Activated gamma-delta T cell treated with anti-CD3 and anti-CD28 coated beads, Interleukin-2, amount 50 U/mL, for 16 hours (primary cell): Measurements from ENCODE around the gene GP1BB.
"Not testable (repeated sequence)": the region's sequence is repeated elsewhere in the genome, so short reads cannot be mapped to it uniquely, and the experiment has no call there.

Source experiments
- DNase-seq: peaks from one replicate; pipeline ENCODE4 v3.0.0-alpha.2; 2020; ENCODE audit warnings: low read depth

The GP1BB gene

DNA sequence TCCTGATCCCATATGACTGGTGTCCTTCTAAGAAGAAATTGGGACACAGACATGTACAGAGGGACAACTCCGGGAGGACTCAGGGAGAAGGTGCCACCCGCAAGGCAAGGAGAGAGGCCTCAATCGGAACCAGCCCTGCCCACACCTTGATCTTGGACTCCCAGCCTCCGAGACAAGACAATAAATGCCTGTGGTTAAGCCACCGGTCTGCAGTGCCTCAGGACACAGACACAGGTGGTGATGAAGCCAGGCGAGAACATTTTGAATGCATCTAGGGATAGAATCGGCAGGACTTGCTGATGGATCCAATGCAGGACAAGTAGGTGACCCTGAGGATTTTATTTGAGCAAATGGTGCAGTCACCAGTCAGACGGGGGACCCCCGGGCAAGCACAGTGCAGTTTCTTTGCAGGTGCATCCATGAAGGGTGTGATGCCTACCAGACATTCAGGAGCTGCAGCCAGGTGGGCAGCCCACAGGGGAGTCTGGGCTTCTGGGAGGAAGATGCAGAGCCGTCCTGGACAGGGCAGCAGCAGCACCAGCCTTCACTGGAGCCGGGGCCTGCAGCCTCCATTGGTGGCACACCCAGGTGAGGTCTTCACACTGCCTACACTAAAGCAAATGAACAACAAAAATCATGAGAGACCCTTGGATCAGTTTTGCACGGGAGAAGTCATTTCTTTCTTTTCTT lies 29.2 kb upstream of the GP1BB start:
- no peak for DNase-seq

DNA sequence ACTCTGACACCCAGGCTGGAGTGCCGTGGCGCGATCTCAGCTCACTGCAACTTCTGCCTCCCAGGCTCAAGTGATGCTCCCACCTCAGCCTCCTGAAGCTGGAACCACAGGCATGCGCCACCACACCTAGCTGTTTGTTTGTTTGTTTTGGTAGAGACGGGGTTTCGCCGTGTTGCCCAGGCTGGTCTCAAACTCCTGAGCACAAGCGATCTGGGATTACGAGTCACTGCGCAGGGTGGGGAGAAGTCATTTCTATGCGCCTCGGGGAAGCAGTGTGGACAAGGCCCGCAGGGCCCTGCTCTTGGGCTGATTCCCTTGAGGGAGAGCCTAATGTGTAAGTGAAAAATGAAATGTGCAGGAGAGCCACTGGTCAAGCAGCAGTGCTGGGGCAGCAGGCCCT lies 28.6 kb upstream of the GP1BB start:
- DNase-seq, result no peak

DNA sequence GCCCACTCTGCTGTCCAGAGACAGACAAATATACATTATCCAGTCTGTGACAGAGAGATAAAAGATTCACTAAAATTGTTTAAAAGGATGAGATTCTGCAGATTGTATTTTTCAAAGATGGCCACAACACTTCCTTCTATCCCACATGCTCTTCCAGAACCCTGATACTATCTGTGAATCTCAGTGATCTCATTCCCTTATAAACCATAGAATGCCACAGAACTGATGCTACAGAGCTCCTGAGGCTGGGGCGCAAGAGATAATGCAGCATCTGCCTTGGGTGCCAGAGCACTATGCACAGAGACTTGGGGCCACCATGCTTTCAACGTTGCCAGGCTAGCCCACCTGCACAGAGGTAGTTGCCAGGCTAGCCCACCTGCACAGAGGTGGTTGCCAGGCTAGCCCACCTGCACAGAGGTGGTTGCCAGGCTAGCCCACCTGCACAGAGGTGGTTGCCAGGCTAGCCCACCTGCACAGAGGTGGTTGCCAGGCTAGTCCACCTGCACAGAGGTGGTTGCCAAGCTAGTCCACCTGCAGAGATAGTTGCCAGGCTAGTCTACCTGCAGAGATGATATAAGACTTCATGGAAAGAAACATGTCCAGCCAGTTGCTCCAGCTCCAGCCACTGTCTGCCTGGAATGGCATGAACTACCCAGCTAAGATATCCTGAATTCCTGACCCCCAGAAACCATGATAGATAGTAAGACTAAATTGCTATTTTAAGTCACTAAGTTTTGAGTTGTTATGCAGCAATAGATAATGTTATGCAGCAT lies 26.6 kb upstream of the GP1BB start:
- DNase-seq, result no peak

DNA sequence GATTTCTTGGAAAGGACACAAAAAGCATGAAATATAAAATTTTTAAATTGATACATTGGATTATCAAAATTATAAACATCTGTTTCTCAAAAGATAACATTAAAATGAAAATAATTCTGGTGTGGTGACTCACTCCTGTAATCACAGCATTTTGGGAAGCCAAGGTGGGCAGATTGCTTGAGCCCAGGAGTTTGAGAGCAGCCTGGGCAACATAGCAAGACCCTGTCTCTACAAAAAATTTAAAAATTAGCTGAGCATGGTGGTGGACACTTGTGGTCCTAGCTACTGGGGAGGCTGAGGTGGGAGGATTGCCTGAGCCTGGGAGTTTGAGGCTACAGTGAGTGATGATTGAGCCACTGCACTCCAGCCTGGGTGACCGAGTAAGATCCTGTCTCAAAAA lies 25.5 kb upstream of the GP1BB start:
- DNase-seq, result not testable (repeated sequence)

DNA sequence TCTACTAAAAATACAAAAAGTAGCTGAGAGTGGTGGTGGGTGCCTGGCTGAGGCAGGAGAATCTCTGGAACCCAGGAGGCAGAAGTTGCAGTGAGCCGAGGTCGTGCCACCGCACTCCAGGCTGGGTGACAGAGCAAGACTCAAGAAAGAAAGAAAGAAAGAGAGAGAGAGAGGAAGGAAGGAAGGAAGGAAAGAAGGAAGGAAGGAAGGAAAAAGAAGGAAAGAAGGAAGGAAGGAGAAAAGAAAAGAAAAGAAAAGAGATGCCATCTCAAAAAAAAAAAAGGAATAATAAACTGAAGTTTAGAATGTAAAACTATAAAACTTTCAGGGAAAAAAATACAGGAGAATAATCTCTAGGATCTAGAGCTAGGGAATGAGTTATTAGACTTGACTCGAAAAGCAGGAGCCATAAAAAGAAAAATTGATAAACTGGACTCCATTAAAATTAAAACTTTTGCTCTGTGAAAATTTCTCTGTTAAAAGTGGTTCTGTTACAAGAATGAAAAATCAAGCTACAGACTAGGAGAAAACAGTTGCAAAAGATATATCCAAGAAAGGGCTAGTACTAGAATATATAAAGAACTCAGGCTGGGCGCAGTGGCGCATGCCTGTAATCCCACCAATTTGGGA lies 22.4 kb upstream of the GP1BB start:
- DNase-seq, result no peak

DNA sequence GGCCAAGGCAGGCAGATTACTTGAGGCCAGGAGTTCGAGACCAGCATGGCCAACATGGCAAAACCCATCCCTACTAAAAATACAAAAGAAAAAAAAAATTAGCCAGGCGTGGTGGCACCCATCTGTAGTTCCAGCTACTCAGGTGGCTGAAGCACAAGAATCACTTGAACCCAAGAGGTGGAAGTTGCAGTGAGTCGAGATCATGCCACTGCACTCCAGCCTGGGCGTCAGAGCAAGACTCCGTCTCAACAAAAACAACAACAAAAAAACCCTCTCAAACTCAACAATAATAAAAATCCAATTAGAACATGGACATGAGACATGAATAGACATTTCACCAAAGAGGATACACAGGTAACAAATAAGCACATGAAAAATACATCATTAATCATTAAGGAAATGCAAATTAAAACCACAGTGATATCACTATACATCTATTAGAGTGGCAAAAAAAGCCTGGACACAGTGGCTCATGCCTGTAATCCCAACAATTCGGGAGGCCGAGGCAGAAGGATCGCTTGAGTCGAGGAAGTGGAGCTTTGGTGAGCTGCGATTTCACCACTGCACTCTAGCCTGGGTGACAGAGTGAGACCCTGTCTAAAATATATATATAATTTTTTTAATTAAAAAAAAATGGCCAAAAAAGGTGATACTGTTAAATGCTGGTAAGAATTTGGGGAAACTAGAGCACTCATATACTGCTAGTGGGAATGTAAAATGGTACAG lies 21.8 kb upstream of the GP1BB start:
- no peak for DNase-seq

DNA sequence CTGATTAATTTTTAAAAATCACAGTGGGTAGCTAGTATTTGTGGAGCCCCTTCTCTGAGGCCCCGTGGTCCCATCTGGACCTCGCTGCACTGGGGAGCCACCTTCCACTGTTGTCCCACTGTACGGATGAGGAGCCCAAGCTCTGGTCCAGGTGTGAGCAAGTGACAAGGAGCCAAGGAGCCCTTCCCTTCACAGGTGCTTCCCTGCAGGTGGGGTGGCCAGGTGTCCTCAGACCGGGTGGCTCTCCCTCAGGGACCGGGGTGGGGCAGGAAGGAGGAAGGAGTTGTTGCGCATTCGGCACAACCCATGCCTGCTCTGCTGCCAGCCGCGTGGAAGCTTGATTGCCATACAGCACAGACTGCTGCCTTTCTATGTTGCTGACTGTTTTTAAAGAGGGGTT lies 19.5 kb upstream of the GP1BB start:
- DNase-seq, result no peak

DNA sequence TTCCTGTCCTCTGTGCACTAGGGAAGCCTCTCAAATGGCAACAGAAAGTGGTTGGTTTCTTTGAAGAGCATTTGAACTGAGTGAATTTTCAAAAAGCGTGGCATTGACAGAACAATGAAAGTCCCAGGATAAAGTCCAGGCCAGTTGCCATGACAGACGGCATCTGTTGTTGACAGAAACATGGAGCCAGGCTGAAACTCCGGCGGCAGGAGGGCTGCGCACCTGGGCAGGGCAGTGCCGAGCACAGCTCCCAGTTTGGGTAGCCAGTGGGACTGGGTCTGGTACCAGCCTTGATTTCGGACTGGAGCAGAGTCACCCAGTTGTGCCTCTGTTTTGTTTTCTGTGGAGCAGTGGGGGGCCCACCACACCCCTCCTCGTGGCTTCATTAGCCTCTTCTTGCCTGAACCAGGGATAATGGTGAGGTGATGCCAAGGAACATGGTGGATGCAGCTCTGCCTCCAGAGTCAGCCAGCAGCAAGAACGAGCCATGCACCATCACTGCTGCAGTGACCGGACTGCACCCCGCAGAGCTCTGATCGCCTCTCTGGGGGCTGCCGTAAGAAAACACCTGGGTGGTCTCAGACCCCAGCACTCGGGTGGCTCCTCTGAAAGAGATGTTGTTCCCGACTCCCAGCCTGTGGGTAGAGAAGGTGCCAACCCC lies 18.9 kb upstream of the GP1BB start:
- DNase-seq, result no peak

DNA sequence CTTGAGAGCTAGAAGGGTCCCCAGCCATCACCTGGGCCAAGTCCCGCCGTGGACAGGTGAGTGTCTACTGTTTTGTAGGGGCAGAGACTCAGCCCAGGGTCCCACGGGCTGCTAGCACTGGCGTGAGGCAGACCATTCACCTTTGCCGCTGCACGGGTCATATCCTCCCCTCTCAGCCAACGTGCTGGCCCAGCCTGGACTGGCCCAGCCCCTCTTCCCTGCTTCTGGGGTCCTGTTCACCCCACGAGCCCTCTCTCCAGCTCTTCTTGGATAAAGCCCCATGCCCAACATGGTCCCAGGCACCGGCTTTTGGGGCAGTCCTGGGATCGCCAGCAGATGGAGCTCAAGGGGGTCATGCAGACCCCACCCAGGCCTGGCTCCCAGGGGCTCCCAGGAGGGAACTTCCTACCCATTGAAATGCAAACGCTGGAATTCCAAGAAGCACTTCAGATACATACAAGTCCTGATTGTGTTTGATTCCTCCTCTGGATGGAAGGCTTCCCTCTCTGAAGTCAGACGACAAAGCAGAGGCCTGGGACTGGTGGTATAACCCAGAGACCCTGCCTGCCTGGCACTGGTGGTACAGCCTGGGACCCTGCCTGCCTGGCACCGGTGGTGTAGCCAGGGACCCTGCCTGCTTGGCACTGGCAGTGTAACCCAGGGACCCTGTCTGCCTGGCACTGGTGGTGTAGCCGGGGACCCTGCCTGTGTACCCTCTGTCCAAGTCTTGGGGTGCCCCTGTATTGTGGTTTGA lies 18.0 kb upstream of the GP1BB start:
- DNase-seq, result no peak

DNA sequence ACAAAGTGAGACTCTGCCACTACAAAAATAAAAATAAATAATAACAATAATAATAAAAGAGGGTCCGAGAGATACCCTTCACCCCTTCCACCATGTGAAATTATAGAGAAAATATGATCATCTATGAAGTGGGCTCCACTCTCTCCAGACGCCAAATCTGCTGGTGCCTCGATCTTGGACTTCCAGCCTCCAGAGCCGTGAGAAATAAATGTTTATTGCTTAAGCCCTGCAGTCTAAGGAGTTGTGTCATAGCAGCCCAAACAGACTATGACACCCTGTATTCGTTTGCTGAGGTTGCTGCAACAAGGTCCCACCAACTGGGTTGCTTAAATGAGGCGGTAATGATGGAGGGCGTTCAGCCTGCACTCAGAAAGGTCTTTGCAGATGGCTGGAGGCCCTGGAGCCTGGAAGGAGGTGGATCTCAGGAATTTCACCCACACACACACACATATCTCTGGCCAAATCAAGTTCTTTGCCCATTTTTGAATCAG lies 16.6 kb upstream of the GP1BB start:
- no peak for DNase-seq

DNA sequence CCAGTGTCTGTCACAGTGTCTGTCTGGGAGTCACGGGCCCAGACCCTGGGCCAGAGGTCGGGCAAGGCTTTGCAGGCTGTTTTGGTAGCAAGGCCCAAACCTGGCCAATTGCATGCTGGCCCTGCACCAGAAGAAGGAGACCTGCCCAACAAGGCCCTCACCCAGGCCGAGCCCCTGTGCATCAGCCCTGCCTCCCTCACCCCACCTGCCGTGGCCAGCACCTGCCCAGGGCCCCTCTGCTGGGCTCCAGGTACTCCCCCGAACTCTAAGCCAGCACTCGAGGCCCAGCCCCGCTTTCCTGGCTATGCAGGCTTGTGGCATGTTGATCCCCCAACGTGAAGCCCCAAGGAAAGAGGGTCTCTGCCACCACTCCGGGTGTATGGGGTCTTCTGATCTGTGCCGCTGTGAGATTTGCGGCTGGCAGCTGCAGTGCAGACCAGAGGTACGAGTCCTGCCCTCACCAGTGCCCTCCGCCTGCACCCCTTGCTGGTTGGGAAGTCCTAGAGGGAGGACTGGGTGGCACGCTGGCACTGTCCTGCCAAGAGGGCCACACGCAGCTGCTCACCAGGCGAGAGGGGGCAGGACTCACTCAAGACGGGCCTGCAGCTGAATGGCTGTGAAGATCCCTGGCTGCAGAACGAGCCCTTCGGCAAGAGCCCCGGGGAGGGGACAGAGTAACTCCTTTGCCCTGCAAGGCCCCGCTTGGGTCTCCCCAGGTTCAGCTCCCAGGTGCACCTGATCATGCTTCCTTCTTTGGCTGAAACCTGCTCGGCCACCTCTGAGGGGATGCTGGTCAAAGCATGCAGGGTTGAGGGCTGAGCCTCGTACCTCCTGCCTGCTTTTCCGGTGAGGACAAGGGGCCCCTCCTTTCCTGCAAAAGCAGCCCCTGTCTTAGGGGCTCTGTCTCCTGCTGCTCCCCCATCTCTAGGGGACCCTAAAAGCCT lies 15.7 kb upstream of the GP1BB start:
- no peak for DNase-seq

DNA sequence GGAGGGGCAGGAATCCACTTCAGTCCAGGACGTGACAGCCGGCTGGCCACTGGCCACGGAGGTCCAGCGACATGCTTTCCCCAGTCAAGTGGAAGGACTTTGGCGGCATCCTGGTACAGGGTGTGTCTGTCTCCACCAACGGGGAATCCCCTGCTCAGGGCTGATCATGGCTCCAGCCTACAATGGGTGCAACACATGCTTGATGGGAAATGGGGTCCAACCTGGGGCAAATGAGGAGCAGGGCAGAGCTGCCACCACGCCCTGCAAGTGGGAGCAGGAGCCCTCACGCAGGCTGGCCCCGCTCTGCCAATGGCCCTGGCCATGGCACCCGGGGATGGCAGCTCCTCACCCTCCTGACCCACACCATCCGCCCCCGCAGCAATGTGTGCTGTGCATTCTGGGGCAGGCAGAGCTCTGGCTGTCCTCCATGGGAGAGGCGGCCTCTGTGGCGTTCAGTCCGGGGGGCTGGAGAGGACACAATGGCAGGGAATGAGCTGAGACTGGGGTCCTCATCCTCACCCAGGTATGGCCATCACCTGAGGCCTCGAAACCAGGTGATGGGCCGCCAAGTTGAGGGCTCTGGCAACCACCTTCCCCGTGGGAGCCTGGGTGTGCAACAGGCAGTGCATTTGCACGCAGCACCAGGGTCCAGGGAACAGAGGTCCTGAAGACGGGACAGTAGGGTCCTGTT lies 14.9 kb upstream of the GP1BB start:
- no peak for DNase-seq

DNA sequence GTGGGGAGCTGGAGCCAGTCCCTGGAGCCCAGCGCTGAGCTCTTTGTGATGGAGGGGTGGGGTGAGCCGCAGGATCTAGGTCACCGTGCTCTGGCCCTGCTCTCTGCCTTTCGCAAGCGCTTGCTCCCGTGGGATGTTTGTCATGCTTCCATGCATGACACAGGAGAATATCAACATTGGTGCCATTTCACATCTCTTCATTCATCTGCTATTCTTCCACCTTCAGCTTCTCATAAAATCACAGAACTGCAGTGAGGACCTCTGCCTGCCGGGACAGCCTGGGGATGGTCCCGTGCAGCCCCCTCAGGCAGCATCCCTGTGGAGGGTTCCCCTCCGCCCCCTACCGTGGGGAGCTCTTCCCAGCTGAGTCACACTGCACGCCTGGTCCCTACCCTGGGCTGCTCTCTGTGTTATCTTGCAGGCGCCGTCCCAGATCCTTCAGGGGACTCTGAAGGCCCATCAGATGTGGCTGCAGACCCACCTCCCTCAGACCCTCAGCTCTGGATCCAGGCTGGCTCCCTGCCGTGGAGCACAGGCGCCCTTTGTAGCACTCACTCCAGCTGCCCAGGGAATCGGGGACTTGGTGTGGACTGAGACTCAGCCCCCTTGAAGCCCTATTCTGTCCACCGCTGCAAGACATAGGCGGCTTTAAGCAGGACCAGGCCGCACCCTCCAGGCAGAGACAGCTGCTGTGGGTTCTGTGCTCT lies 14.1 kb upstream of the GP1BB start:
- DNase-seq, result no peak

DNA sequence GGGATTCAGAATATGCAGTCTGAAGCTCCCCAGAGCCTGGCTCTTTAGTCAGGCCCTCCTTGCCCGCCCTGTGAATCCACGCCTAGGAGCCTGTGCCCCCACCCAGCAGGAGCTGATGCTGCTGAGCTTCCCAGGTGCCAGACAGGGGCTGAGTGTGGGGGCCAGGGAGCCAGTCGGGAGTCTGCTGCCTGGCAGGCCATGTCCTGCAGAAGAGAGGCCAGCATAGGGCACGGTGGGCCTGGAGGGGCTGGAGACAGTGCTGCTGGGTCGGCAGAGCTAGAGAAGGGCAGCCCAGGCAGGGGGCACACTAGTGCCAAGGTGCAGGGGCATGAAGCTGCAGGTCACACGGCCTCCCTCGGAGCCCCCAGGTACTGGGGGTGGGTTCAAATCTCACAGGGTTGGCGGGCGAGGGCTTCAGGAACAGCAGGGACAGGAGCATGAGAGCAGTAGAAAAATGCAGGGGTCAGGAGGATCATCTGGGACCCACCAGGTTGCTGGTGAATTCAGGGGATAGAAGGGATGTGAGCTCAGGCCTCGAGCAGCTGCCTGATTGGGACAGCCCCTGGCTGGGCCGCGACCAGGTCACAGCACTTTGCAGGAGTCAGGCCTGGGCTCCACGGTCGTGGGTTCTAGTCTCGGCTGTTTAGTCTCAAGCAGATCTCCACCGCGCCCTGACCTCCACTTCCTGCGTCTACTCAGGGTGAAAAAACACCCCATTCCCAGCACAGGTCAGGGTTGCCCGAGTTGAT lies 13.1 kb upstream of the GP1BB start:
- no peak for DNase-seq

DNA sequence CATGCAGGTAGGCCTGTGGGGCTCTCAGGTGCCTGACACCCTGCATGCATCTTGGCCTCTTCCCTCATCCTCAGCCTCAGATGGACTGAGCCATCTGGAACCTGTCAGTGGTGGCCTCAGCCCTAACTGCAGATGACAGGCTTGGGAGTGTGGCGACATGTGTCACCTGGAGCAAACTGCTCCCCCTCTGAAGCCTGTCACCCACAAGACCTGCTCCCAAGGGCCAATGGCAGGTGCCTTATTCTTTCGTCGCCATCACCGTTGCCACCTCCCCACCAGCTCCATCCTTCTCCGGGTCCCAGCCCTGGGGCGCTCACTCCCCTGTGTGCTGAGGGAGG lies 12.6 kb upstream of the GP1BB start:
- no peak for DNase-seq

DNA sequence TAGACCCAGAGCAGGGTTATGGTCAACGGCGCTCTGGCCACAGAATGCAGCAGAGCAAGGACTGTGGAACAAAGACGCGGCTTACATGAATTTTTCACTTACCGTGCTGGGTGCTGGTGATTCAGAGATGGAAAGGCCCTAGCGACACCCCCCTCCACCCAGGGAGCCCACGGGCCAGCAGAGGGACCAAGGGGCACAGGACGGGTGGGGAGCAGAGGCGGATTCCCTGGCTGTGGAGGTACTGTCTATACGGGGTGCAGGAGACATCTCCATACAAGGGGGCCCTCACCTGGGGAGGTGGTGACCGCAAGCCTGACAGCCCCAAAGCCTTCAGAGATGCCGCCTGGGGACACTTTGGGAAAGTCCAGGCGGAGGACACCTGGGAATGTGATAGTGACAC lies 10.1 kb upstream of the GP1BB start:
- no peak for DNase-seq

DNA sequence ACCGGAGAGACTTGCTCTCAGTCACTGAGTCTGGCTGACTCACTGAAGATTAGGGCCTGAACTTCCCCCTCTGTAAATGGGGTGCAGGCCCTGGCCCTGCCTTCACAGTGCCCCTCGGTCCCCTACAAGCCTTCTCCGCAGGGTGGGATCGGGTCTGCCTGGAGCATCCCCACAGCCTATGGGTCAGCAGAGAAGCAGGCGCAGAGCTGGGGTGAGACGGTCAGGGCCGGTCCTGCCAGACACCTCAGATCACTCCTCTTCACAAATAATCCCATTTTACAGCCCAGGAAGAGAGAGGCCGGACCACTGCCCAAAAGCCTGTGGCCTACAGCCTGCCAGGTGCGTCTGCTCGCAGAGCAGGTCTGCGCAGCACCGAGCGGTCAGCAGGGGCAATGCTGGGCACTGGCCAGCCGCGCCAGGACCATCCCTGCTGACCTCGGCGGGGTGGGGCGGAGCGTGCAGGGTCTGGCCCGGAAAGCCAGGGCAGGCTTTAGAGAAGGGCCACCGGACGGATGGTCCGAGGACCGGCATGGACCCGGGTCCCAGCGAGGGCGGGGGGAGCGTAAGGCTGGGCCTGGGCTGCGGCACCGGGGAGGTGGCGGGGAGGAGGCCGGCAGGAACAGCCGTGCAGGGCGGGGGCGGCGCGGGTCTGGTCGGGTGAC lies 9.6 kb upstream of the GP1BB start:
- no peak for DNase-seq
